Stimulated activated CD8-positive, alpha-beta memory T cell treated with anti-CD3 and anti-CD28 coated beads, Interleukin-7, amount 100 ng/mL, for 1 hour (primary cell): ENCODE data around the gene RADIL.
A peak's percentile ranks its signal among the peaks of the same experiment; 100 is the strongest.

Experiments
- DNase-seq, 2 donors: peaks; one replicate each; pipeline ENCODE4 v3.0.0-alpha.2; 2020; ENCODE audit warnings: low read depth in 2 of 2

Gene RADIL

GRCh38 chr7:4831723-4832495 is 51.6 kb downstream of the RADIL start:
- no peak for DNase-seq

DNA sequence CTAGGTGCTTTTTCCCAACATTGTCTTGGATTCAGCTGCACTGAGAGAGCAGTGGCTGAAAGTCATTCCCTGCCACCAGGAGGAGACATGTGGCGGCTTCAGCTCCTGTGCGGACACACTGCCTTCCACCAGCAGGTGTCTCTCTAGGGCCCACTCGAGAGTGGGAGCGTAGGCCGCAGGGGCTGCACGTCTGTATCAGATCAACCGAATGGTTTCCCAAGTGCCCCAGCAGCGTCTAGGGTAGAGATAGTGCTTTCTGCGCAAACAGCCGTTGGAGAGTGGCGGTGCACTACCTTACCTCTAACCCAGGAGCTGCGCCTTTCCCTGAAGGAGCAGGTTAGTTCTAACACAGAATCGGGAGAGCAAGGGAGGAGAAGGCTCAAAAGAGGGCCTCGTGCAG is 53.3 kb downstream of the RADIL start:
- peak in 1 of 2 donors; percentile 7 for DNase-seq

DNA sequence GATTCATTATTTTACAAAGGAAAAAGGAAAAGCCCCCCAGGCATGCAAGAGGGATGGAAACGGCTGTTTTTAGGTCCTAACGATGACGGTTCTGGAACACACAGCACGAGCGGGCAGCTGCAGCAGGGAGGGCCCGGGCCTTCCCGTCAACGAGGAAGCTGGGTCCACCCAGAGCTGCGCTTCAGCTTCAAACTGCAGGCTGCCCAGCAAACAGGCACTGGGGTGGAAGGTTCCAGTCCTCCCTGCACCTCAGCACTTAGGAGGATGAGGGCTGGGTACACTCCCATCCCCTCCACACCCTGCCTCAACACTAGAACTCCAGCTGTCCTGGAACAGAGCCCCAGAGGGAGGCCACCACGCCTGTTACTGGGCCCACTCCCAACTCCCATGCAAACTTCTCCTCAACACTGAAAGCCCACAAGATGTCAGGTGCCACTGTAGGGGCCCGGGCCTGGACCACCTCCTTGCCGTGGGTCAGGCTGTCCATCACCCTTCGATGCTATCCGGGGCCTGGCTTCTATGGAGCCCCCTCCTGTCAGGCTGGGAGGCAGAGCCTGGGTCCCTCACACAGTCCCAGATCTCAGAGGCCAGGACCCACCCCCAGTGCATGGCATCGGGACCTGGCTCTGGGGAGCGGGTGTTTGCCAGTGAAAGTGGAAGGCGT is 54.7 kb downstream of the RADIL start:
- DNase-seq: no peak

DNA sequence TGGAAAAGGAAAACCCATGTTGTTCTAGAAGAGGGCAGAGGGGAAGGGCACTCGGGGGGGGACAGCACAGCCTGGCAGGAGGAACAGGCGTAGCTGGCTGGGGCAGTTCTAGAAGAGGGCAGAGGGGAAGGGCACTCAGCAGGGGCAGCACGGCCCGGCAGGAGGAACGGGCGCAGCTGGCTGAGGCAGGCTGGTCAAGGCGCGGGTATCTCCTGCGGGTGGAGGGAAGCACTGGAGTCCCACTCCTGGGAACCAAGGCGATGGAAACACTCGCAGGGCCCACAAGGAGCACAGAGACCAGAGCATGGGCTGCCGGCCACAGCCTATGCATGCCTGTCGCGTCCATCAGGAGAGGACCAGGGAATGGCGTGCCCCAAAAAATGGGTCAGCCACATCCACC is 58.4 kb downstream of the RADIL start:
- no peak for DNase-seq

DNA sequence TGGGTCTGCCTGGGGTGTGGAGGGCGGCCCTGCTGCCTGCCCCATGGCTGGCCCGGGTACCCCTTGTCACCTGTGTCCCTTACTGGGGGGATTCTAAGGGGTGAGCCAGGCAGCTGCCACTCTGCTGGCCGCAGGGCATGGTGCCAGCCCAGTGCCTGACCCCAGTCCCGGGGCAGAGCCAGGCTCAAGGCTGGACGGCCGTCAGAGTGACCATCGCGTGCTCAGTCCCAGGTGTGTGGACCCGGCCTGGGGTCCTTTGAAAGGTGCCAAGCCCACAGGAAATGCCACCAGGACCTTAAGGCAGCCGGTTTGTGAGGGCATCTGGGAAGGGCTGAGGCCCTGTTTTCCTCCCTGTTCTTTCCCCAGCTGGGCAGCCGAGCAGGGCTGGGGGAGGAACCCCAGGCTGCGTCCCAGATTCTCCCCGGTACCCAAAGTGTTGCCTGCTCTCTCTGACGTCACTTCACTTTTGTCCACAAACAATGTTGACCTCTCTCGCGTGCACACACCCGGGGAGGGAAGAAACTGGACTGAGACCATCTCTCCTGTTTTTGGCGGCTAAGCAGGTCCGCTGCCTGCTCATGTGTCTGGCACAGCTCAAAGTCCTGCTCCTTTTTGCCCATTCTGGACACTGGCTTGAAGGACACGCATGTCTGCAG is 59.3 kb downstream of the RADIL start:
- DNase-seq: no peak

DNA sequence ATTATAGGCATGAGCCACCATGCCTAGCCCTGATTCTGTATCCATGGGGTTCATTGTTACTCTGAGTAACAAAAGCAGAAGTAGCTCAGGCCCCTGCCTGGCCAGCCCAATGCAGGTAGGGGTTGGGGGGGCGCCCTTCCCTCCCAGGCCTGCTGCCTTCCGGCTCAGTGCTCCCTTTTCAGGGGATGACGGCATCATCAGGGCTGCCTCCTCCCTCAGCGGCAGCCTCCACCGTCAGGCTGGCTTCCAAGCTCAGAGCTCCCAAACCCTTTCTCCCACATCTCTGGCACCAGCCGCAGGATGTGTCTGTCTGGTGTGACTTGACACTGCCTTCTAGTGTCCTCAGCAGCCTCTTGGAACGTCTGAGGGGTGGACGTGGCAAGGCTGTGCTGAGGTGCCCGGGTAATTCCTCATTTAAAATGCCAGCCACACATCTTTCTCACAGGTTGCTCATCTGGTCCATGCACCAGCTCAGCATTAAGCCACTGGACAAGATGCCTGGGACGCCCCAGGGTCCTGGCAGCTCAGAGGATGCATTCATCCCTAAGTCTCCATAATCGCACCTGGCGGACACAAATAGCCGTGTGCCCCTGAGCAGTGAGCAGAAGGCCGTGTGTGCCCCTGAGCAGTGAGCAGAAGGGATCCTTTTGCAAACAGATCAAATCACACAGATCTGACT is 59.9 kb downstream of the RADIL start:
- DNase-seq: no peak

GRCh38 chr7:4822677-4823076 is 60.8 kb downstream of the RADIL start:
- DNase-seq: no peak

DNA sequence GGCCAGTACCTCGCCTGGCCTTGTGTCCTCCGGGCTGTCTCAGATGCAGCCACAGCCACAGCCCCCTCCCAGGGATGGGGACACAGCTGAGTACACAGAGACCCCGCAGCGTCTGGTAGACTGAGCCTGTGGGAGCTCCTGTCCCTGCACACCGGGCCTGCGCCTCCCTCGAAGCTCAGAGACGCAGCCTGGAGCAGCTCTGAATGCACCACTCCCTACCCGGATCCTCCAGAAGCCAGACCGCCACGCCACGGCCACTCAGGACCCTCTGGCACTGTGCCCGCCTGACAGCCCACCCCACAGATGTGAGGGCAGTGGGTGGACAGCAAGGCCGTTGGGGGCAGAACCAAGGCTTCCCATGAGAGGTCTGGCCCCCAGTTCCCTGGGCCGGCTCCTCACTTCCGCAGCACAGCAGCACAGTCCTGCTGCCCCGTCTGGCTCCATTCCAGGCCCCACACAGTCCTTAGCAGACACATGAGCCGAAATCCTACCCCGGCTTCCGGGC is 62.5 kb downstream of the RADIL start:
- no peak for DNase-seq

DNA sequence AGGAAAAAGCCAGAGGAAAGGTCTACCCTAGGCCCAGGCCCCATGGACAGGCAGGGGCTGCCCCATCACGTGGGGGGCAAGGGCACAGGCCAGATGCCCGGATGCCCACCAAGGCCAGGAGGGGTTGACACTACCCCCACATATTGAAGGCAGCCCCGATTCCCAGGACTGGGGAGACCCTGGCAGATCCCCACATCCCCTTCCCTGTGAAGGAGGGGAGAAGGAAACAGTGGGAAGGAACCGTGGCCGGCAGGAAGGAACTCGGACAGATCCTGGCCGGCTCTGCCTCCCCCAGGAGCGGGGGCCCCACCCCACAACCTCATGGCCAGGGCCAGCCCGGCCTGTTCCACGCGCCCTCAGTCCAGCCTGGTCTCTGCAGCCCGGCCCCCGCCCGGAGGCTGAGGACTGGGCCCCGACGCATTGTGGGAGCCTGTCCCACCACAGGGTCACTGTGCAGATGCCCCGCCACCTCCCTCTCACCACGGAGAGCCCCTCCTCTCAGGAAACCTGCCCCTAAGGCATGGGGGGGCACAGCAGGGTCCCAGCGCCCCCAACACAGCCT is 63.0 kb downstream of the RADIL start:
- DNase-seq: no peak

GRCh38 chr7:4819560-4820404 is 63.7 kb downstream of the RADIL start:
- DNase-seq: no peak

- no peak for DNase-seq
These were observed 65.3 kb downstream of the RADIL start for GRCh38 chr7:4818000-4818794.

DNA sequence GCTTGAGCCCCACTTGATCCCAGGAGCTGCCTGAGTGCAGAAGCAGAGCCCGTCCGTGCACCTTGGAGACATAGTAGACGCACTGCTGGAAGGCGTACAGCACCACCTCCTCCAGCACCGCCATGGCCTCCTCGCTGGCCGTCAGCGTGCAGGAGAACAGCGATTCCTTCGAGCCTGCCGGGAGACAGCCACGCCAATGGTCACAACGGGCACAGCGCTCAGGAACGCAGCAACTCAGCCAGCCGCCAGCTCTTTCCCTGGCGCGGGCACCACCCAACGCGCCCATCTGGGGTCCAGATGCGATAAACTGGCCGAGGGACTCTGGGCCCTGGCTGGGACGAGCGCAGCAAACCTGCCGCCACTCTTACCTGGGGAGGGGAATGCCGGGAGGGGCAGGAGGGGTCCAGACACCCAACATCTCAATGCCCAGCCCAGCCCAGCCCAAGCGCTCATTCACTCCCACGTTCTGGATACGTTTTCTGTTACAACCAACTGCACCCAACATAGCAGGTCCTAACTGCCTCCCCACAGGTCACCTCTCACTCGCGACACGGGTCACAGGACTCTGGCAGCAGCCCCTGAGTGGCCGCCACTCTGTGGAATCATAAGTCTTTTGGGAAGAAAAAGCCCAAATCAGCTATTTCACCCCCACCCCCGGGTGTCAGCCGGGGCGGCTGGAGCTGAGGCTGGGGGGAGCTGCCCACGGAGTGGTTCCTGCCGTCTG is 66.2 kb downstream of the RADIL start:
- DNase-seq: no peak

GRCh38 chr7:4816419-4817080 is 67.0 kb downstream of the RADIL start:
- no peak for DNase-seq

DNA sequence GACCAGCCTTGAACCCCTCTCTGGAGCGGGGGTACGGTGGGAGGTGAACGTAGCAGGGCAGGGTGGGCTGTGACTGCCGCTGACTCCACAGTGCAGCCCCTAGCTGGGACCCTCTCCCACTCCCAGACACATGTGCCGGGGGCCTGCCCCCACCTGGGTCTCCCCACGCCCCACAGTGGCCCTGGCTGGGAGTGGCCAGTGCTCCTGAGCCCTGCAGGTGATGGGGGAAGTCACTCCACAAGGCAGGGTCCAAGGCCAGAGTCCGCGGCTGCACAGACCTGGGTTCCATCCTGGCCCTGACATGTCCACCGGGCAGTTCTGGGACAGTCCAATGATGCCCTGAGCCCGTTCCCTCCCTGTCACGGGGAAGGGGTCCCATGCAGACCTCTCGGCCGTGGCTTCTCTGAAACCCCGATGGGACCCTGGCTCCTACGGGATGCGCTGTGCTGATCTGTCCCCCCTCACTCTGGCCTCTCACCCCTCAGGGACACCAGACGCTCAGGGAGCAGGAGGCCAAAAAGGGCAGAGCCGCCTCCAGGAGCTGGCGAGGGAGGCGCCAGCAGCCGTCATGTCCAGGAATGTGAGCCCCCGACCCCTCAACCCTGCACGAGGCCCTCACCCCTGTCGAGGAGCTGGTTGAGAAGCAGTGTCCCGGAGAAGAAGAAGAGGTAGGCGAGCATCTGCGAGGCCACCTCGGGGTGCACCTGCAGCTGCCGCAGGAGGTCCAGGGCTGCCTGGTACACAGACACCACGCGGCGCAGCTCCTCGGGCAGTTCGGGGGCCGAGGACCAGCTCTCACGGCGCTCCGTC is 67.7 kb downstream of the RADIL start:
- no peak for DNase-seq

GRCh38 chr7:4815121-4815520 is 68.4 kb downstream of the RADIL start:
- no peak for DNase-seq

DNA sequence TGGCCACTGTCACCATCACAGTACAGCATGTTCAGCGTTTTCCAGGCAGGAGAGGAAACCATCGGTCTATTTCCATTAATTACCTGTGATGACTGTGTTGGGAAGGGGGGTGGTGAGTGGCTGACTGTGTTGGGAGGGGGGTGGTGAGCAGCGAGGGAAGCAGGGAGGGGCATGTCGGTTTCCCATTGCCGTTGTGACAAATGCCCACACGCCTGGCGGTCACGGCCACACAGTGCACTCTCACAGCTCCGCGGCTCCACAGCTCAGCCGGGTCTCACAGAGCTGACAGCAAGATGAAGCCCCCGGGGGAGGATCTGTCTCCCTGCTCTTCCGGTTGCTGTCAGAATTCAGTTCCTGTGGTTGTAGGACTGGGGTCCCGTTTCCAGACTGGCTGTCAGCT is 69.1 kb downstream of the RADIL start:
- no peak for DNase-seq

- DNase-seq: no peak
These were observed 73.8 kb downstream of the RADIL start for GRCh38 chr7:4809666-4810065.

GRCh38 chr7:4809091-4809591 is 74.4 kb downstream of the RADIL start:
- DNase-seq: no peak
